GM10248 (cell line): ENCODE results near the gene CST2.
"Not testable (repeated sequence)": the region's sequence is repeated elsewhere in the genome, so short reads cannot be mapped to it uniquely, and the experiment has no call there.

Source experiments
- CTCF ChIA-PET: fragments of 300-600 bp; sonication (Branson Sonifier 250); formaldehyde crosslinking; extraction: SDS; loops from one replicate; lab custom pipeline; 2021; ENCODE audit warnings: antibody characterized with exemption; lab: Yijun Ruan, JAX
- POLR2A ChIA-PET: fragments of 350-650 bp; sonication (Branson Sonifier 250); formaldehyde crosslinking; extraction: SDS; loops from one replicate; lab custom pipeline; 2020; ENCODE audit warnings: antibody characterized with exemption; lab: Yijun Ruan, JAX
- DNase-seq: peaks from one replicate; pipeline ENCODE4 v3.0.0; 2012; ENCODE audit errors: extremely low spot score
- TF ChIP-seq, protein P1 (sequence below): IDR thresholded peaks from 2 replicates; pipeline ENCODE4 v1.5.1; 2012; ENCODE audit warnings: mild to moderate bottlenecking, low read depth; ENCODE audit errors: extremely low read depth, missing control alignments, control extremely low read depth

CST2 gene

GRCh38 chr20:23841693-23842092, 15.2 kb upstream of the CST2 start:
- CTCF ChIA-PET: no interaction called here
- no peak for DNase-seq
- TF ChIP-seq, protein P1, sequence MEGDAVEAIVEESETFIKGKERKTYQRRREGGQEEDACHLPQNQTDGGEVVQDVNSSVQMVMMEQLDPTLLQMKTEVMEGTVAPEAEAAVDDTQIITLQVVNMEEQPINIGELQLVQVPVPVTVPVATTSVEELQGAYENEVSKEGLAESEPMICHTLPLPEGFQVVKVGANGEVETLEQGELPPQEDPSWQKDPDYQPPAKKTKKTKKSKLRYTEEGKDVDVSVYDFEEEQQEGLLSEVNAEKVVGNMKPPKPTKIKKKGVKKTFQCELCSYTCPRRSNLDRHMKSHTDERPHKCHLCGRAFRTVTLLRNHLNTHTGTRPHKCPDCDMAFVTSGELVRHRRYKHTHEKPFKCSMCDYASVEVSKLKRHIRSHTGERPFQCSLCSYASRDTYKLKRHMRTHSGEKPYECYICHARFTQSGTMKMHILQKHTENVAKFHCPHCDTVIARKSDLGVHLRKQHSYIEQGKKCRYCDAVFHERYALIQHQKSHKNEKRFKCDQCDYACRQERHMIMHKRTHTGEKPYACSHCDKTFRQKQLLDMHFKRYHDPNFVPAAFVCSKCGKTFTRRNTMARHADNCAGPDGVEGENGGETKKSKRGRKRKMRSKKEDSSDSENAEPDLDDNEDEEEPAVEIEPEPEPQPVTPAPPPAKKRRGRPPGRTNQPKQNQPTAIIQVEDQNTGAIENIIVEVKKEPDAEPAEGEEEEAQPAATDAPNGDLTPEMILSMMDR: no peak
- POLR2A ChIA-PET: no interaction called here

GRCh38 chr20:23835716-23836115, 9.2 kb upstream of the CST2 start:
- TF ChIP-seq, protein P1: no peak
- POLR2A ChIA-PET: no interaction called here
- CTCF ChIA-PET: interaction anchor here (1.0 kb wide), 1 partner anchor 33 kb away, joined by 3 read pairs; no protein-coding TSS in a partner anchor
- no peak for DNase-seq

GRCh38 chr20:23832775-23833513, 6.4 kb upstream of the CST2 start:
- POLR2A ChIA-PET: no interaction called here
- CTCF ChIA-PET: interaction anchor here (1.5 kb wide), 1 partner anchor 14 kb away, joined by 3 read pairs; no protein-coding TSS in a partner anchor
- TF ChIP-seq, protein P1: no peak
- no peak for DNase-seq

- POLR2A ChIA-PET, DNase-seq, CTCF ChIA-PET: not testable (repeated sequence)
Observed at GRCh38 chr20:23831961-23832360, 5.4 kb upstream of the CST2 start.

DNA sequence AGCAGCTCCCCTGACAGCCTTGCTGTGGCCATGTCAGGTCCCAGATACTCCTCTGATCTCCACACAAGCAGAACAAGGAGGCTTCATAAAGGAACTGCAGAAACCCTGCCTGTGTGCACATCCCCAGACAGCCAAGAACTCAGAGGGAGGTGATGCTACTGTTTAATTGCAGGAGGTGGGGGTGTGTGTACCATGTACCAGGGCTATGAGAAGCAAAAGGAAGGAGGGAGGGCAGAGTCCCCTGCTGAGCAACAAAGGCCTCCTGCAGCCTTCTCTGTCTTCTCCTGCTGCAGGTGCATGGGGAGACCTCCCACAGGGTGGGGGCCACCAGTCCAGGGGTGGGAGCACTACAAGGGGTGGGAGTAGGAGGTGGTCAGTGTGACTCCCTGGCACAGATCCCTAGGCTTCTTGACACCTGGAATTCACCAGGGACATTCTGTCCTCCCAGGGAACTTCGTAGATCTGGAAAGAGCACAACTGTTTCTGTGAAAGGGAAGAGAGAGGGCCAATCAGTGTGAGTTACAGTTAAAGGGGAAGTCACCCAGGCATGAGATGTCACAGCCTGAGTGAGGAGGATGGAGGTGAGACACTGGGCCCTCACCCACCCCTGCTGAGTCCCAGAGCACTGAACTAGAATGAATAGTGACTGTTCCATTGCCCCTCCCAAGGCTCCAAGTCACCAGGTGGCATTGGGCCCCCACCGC, 2.8 kb downstream of the CST2 start:
- TF ChIP-seq, protein P1: no peak
- DNase-seq: no peak
- ChIA-PET POLR2A (no interaction called here), CTCF (no interaction called here)

GRCh38 chr20:23823111-23823510, 3.4 kb downstream of the CST2 start:
- ChIA-PET CTCF (no interaction called here), POLR2A (no interaction called here)
- no peak for DNase-seq
- TF ChIP-seq, protein P1: no peak

GRCh38 chr20:23820493-23820892, 6.0 kb downstream of the CST2 start:
- TF ChIP-seq, protein P1: no peak
- no peak for DNase-seq
- CTCF ChIA-PET: no interaction called here
- POLR2A ChIA-PET: no interaction called here

DNA sequence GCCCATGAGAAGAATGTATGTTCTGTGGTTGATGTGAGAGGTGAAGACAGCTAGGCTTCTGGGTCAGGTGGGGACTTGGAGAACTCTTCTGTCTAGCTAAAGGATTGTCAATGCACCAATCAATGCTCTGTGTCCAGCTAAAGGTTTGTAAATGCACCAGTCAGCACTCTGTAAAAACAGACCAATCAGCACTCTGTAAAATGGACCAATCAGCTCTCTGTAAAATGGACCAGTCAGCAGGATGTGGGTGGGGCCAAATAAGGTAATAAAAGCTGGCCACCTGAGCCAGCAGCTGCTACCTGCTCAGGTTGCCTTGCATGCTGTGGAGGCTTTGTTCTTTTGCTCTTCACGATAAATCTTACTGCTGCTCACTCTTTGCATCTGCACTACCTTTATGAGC, 15.0 kb downstream of the CST2 start:
- DNase-seq, CTCF ChIA-PET, POLR2A ChIA-PET: not testable (repeated sequence)

DNA sequence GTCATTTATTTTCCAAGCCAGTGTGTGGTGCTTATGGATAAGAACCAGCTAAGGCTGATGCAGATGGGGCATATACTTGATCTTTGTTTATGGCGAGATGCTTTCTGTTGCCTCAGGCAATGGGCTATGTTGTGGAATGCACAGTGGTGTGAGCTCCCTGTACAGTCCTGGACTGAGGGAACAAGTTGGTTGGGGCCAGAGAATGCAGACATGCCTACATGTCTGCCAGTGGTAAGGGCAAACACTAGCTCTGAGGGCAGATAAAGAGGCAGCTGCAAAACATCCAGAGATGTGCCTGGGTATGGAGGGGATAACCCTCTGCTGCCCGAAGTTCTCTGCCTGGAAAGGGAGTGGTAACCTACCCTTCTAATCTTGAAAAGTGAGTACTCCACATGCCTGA, 16.2 kb downstream of the CST2 start:
- CTCF ChIA-PET: not testable (repeated sequence)

More for the DNA sequence above, 16.2 kb downstream of the CST2 start:
- POLR2A ChIA-PET, DNase-seq: not testable (repeated sequence)
